ENCODE data around the gene SPATS1. TPM values are rescaled to one million over a fixed set of nuclear protein-coding genes. Genes with fewer than 3 reads are reported as not detected.

Gene SPATS1
- polyA plus RNA-seq, 1 donor from 2014 or later, result not detected

DNA sequence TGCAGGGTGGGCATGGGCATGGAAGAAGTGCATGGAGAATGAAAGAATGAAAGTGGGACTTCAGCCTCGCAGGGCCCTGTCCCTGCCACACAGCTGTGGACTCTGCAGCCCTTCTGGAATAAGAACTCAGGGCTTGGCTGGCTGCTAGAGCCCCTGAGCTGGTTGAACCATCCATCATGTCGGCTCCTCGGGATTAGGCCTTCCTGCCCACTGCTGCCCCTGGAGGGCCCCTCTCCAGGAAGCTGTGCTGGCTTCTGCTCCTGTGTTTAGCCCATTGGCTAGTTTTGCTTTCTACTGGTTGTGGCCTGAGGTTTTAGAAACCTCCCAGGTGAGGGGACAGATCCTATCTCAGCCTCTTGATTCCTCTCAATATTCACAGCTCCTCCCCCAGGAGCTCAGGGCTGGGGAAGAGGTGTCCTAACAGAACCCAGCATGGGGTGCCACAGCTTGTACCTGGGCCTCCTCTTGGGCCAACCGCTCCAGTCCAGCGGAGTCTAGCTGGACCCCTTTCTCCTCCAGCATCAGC, 37.2 kb upstream of the SPATS1 start:
- no peaks in the 10 kb centered on the region for H3K79me2 ChIP-seq (replicated peaks; ENCODE audit: insufficient read depth, low read length)
- H3K4me3 ChIP-seq (ENCODE audit: low read length), result no peak overlapping the region
- no peaks in the 10 kb centered on the region for H3K27me3 ChIP-seq (ENCODE audit: insufficient read depth, low read depth, low read length)
- H3F3A ChIP-seq (ENCODE audit: insufficient read depth, low read length, poor library complexity, severe bottlenecking), result no peaks in the 10 kb centered on the region
- H3K9ac ChIP-seq (ENCODE audit: low read length), result no peak overlapping the region
- no peaks in the 10 kb centered on the region for H3K9me3 ChIP-seq (ENCODE audit: low read length)
- H3K9me2 ChIP-seq (ENCODE audit: insufficient read depth, low read length), result no peaks in the 10 kb centered on the region
- no peak overlapping the region for H3K27ac ChIP-seq (ENCODE audit: low read length)
- no peak overlapping the region for H2AFZ ChIP-seq (ENCODE audit: low read depth, low read length)
- peaks cover 7% of the 10 kb centered on the region for H3K36me3 ChIP-seq (ENCODE audit: insufficient read depth, low read length)
- TF ChIP-seq POLR2AphosphoS5 (IDR thresholded peaks at IDR 0.05) (no peak), SMC3 (conservative IDR thresholded peaks at IDR 0.05; ENCODE audit: poor library complexity) (no peak), MXI1 (conservative IDR thresholded peaks at IDR 0.05; ENCODE audit: poor library complexity, severe bottlenecking) (no peak), EP300 (conservative IDR thresholded peaks at IDR 0.05; ENCODE audit: poor library complexity, severe bottlenecking) (no peak), RAD21 (conservative IDR thresholded peaks at IDR 0.05) (no peak), EZH2 (IDR thresholded peaks at IDR 0.05; ENCODE audit: borderline replicate concordance, insufficient read depth, low read length, poor library complexity, severe bottlenecking) (no peak), CTCF (IDR thresholded peaks at IDR 0.05; ENCODE audit: poor library complexity, severe bottlenecking) (no peak), TAF1 (IDR thresholded peaks at IDR 0.05; ENCODE audit: low read depth) (no peak)
- TF ChIP-seq, protein P1, sequence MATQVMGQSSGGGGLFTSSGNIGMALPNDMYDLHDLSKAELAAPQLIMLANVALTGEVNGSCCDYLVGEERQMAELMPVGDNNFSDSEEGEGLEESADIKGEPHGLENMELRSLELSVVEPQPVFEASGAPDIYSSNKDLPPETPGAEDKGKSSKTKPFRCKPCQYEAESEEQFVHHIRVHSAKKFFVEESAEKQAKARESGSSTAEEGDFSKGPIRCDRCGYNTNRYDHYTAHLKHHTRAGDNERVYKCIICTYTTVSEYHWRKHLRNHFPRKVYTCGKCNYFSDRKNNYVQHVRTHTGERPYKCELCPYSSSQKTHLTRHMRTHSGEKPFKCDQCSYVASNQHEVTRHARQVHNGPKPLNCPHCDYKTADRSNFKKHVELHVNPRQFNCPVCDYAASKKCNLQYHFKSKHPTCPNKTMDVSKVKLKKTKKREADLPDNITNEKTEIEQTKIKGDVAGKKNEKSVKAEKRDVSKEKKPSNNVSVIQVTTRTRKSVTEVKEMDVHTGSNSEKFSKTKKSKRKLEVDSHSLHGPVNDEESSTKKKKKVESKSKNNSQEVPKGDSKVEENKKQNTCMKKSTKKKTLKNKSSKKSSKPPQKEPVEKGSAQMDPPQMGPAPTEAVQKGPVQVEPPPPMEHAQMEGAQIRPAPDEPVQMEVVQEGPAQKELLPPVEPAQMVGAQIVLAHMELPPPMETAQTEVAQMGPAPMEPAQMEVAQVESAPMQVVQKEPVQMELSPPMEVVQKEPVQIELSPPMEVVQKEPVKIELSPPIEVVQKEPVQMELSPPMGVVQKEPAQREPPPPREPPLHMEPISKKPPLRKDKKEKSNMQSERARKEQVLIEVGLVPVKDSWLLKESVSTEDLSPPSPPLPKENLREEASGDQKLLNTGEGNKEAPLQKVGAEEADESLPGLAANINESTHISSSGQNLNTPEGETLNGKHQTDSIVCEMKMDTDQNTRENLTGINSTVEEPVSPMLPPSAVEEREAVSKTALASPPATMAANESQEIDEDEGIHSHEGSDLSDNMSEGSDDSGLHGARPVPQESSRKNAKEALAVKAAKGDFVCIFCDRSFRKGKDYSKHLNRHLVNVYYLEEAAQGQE (IDR thresholded peaks at IDR 0.05; ENCODE audit: borderline replicate concordance), result no peak
- no peak overlapping the region for H3K4me2 ChIP-seq (ENCODE audit: low read length)
- H4K20me1 ChIP-seq (ENCODE audit: insufficient read depth), result no peaks in the 10 kb centered on the region

GRCh38 chr6:44306710-44307109, 35.7 kb upstream of the SPATS1 start:
- Histone ChIP-seq H3K9me3 (ENCODE audit: low read length) (no peaks in the 10 kb centered on the region), H2AFZ (ENCODE audit: low read depth, low read length) (no peak overlapping the region), H3K79me2 (replicated peaks; ENCODE audit: insufficient read depth, low read length) (no peaks in the 10 kb centered on the region), H3K27ac (ENCODE audit: low read length) (no peak overlapping the region), H3F3A (ENCODE audit: insufficient read depth, low read length, poor library complexity, severe bottlenecking) (no peaks in the 10 kb centered on the region), H3K36me3 (ENCODE audit: insufficient read depth, low read length) (peaks cover 7% of the 10 kb centered on the region), H3K27me3 (ENCODE audit: insufficient read depth, low read depth, low read length) (no peaks in the 10 kb centered on the region), H3K9me2 (ENCODE audit: insufficient read depth, low read length) (no peaks in the 10 kb centered on the region), H3K9ac (ENCODE audit: low read length) (no peak overlapping the region), H3K4me3 (ENCODE audit: low read length) (no peak overlapping the region), H4K20me1 (ENCODE audit: insufficient read depth) (no peaks in the 10 kb centered on the region), H3K4me2 (ENCODE audit: low read length) (no peak overlapping the region)
- TF ChIP-seq POLR2AphosphoS5 (IDR thresholded peaks at IDR 0.05) (no peak), MXI1 (conservative IDR thresholded peaks at IDR 0.05; ENCODE audit: poor library complexity, severe bottlenecking) (no peak), RAD21 (conservative IDR thresholded peaks at IDR 0.05) (no peak)
